MM.1S (cell line): ENCODE measurements around the gene OTOS.

Experiments
- DNase-seq: peaks from one replicate; pipeline ENCODE4 v3.0.0-alpha.2; 2015
- H2AFZ ChIP-seq: fragments of 300-600 bp; sonication (generic); 2 replicates; pipeline ENCODE4 v1.6.0; 2016; ENCODE audit warnings: antibody characterized with exemption, low read length
- H3F3A ChIP-seq: fragments of 300-600 bp; sonication (generic); 2 replicates; pipeline ENCODE4 v1.6.1; 2016; ENCODE audit warnings: mild to moderate bottlenecking, antibody characterized with exemption, low read length, moderate library complexity, mixed read lengths; ENCODE audit not compliant: insufficient read depth
- H3K27ac ChIP-seq: fragments of 300-600 bp; sonication (generic); 2 replicates; pipeline ENCODE4 v1.5.1; 2016; ENCODE audit warnings: mild to moderate bottlenecking, low read length
- H3K27me3 ChIP-seq: fragments of 300-600 bp; sonication (generic); replicated peaks from 2 replicates; pipeline ENCODE4 v1.6.0; 2016; ENCODE audit warnings: low read length; ENCODE audit not compliant: insufficient read depth
- H3K36me3 ChIP-seq: fragments of 300-600 bp; sonication (generic); replicated peaks from 2 replicates; pipeline ENCODE4 v1.6.1; 2016; ENCODE audit warnings: mild to moderate bottlenecking, low read length, mixed read lengths; ENCODE audit not compliant: insufficient read depth
- H3K4me1 ChIP-seq: fragments of 300-600 bp; sonication (generic); 2 replicates; pipeline ENCODE4 v1.6.1; 2016; ENCODE audit warnings: low read length, mixed read lengths
- H3K4me2 ChIP-seq: fragments of 300-600 bp; sonication (generic); 2 replicates; pipeline ENCODE4 v1.6.0; 2016; ENCODE audit warnings: low read depth, low read length
- H3K4me3 ChIP-seq: fragments of 300-600 bp; sonication (generic); 2 replicates; pipeline ENCODE4 v1.5.1; 2016; ENCODE audit warnings: low read length, mixed read lengths
- H3K79me2 ChIP-seq: fragments of 300-600 bp; sonication (generic); 2 replicates; pipeline ENCODE4 v1.6.1; 2016; ENCODE audit warnings: mixed run types, low read length, mixed read lengths
- H3K9ac ChIP-seq: fragments of 300-600 bp; sonication (generic); 2 replicates; pipeline ENCODE4 v1.6.1; 2016; ENCODE audit warnings: low read length, mixed read lengths
- H3K9me2 ChIP-seq: fragments of 300-600 bp; sonication (generic); replicated peaks from 2 replicates; pipeline ENCODE4 v1.6.1; 2016; ENCODE audit warnings: mild to moderate bottlenecking, low read length, mixed read lengths; ENCODE audit not compliant: insufficient read depth
- H3K9me3 ChIP-seq: fragments of 300-600 bp; sonication (generic); replicated peaks from 2 replicates; pipeline ENCODE4 v1.6.1; 2016; ENCODE audit warnings: mild to moderate bottlenecking, low read length, mixed read lengths; ENCODE audit not compliant: insufficient read depth
- H4K20me1 ChIP-seq: fragments of 300-600 bp; sonication (generic); 2 replicates; pipeline ENCODE4 v1.6.1; 2016; ENCODE audit warnings: mild to moderate bottlenecking, low read length, moderate library complexity, mixed read lengths; ENCODE audit not compliant: insufficient read depth
- EZH2 ChIP-seq: fragments of 300-600 bp; sonication (generic); optimal IDR thresholded peaks from 2 replicates; pipeline ENCODE3; 2017; ENCODE audit warnings: low read depth, mild to moderate bottlenecking, antibody characterized with exemption, low read length, mixed read lengths
- EZH2phosphoT487 ChIP-seq: fragments of 300-600 bp; sonication (generic); IDR thresholded peaks from 2 replicates; pipeline ENCODE4 v1.6.1; 2018; ENCODE audit warnings: antibody characterized with exemption, low read length
- TF ChIP-seq, protein P1 (sequence below): fragments of 300-600 bp; sonication (generic); IDR thresholded peaks from 2 replicates; pipeline ENCODE4 v1.5.1; 2016; ENCODE audit warnings: antibody characterized with exemption, low read length, mixed read lengths

Gene OTOS

DNA sequence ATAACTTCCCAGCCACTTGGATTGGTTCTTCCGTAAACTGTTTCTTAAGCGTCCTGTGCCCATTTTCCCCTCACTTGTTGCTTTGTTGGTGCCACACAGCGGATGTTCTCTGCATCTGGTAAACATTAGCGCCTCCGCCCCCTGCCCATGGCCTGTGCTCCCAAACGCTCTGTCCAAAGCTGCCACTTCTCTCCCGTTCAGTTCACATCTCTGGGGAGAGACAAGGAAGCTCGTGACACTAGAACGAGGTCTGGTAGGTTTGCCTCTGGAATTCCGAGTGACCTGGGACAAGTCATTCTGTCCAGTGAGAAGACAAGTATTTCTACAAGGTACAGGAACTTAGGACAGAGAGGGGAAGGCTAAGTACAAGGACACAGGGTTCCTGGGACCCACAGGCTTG, 13.7 kb downstream of the OTOS start:
- H3K4me2 ChIP-seq = no peak overlapping the region
- H3K27me3 ChIP-seq = no peaks in the 10 kb centered on the region
- TF ChIP-seq EZH2phosphoT487 = no peak
- no peak for TF ChIP-seq EZH2
- TF ChIP-seq, protein P1, sequence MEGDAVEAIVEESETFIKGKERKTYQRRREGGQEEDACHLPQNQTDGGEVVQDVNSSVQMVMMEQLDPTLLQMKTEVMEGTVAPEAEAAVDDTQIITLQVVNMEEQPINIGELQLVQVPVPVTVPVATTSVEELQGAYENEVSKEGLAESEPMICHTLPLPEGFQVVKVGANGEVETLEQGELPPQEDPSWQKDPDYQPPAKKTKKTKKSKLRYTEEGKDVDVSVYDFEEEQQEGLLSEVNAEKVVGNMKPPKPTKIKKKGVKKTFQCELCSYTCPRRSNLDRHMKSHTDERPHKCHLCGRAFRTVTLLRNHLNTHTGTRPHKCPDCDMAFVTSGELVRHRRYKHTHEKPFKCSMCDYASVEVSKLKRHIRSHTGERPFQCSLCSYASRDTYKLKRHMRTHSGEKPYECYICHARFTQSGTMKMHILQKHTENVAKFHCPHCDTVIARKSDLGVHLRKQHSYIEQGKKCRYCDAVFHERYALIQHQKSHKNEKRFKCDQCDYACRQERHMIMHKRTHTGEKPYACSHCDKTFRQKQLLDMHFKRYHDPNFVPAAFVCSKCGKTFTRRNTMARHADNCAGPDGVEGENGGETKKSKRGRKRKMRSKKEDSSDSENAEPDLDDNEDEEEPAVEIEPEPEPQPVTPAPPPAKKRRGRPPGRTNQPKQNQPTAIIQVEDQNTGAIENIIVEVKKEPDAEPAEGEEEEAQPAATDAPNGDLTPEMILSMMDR = no peak
- no peaks in the 10 kb centered on the region for H3K9me2 ChIP-seq
- H3F3A ChIP-seq = no peaks in the 10 kb centered on the region
- no peaks in the 10 kb centered on the region for H3K9me3 ChIP-seq
- H3K4me3 ChIP-seq = no peak overlapping the region
- H2AFZ ChIP-seq = no peak overlapping the region
- H3K4me1 ChIP-seq = no peaks in the 10 kb centered on the region
- DNase-seq = no peak
- H3K27ac ChIP-seq = no peak overlapping the region
- H3K9ac ChIP-seq = no peak overlapping the region
- no peaks in the 10 kb centered on the region for H3K36me3 ChIP-seq
- H4K20me1 ChIP-seq = no peaks in the 10 kb centered on the region
- H3K79me2 ChIP-seq = no peaks in the 10 kb centered on the region

DNA sequence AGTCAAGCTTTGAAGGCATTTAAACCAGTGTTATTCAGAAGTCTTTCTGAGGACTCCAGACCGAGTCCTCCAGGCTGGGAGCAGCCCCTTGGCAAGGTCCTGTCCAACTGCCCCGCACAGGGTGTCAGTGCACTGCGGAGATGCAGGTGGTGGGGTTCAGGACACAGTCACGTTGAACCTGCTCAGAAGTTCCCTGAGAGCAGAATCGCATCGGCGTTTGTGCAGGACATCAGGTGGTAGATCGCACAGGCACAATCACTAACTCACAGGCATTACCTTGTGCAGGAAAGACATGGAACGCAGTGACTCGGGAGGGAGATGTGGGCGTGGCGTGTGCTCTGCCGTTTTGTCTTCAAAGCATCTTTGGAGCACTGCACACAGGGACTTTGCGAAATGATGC, 14.7 kb downstream of the OTOS start:
- no peaks in the 10 kb centered on the region for H3K79me2 ChIP-seq
- H3K9me3 ChIP-seq = no peaks in the 10 kb centered on the region
- no peak overlapping the region for H3K4me2 ChIP-seq
- H3K4me3 ChIP-seq = no peak overlapping the region
- no peaks in the 10 kb centered on the region for H3K4me1 ChIP-seq
- no peak overlapping the region for H3K27ac ChIP-seq
- no peaks in the 10 kb centered on the region for H3K9me2 ChIP-seq
- H3F3A ChIP-seq = no peaks in the 10 kb centered on the region
- no peak overlapping the region for H2AFZ ChIP-seq
- no peaks in the 10 kb centered on the region for H3K36me3 ChIP-seq
- H3K27me3 ChIP-seq = no peaks in the 10 kb centered on the region
- H4K20me1 ChIP-seq = no peaks in the 10 kb centered on the region
- DNase-seq = no peak
- H3K9ac ChIP-seq = no peak overlapping the region
- TF ChIP-seq, protein P1 = no peak
- TF ChIP-seq EZH2 (no peak), EZH2phosphoT487 (no peak)

DNA sequence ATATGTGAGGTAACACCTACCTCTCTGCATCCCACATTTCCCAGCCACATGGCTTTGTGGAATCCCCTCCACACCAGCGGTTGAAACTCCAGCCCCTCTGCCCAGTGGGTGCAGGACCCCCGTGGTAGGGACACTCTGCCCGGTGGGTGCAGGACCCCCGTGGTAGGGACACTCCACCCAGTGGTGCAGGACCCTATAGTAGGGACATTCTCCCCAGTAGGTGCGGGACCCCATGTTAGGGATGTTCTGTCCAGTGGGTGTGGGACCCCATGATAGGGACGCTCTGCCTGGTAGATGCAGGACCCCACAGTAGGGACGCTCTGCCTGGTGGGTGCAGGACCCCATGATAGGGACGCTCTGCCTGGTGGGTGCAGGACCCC, 15.8 kb downstream of the OTOS start:
- Histone ChIP-seq H2AFZ (no peak overlapping the region), H3K9me2 (no peaks in the 10 kb centered on the region), H4K20me1 (no peaks in the 10 kb centered on the region), H3K9ac (no peak overlapping the region), H3K4me2 (no peak overlapping the region), H3K4me3 (no peak overlapping the region), H3K9me3 (no peaks in the 10 kb centered on the region), H3K36me3 (no peaks in the 10 kb centered on the region), H3K4me1 (no peaks in the 10 kb centered on the region), H3K79me2 (no peaks in the 10 kb centered on the region), H3K27ac (no peak overlapping the region), H3K27me3 (no peaks in the 10 kb centered on the region), H3F3A (no peaks in the 10 kb centered on the region)
- no peak for DNase-seq
- no peak for TF ChIP-seq EZH2

GRCh38 chr2:240123821-240124650, 16.4 kb downstream of the OTOS start:
- no peak for DNase-seq
- no peaks in the 10 kb centered on the region for H3K79me2 ChIP-seq
- no peaks in the 10 kb centered on the region for H3K4me1 ChIP-seq
- H3K4me2 ChIP-seq = no peak overlapping the region
- H3K36me3 ChIP-seq = no peaks in the 10 kb centered on the region
- no peaks in the 10 kb centered on the region for H3K9me2 ChIP-seq
- H2AFZ ChIP-seq = no peak overlapping the region
- no peak overlapping the region for H3K4me3 ChIP-seq
- H3K27ac ChIP-seq = no peak overlapping the region
- no peaks in the 10 kb centered on the region for H3K27me3 ChIP-seq
- no peaks in the 10 kb centered on the region for H4K20me1 ChIP-seq
- TF ChIP-seq EZH2 = no peak
- no peak for TF ChIP-seq EZH2phosphoT487
- H3K9ac ChIP-seq = no peak overlapping the region
- H3F3A ChIP-seq = no peaks in the 10 kb centered on the region
- H3K9me3 ChIP-seq = no peaks in the 10 kb centered on the region
